NK-92 treated with Interleukin-12 subunit alpha and Interleukin-12 subunit beta, amount 100 ng/mL, for 24 hours (cell line): ENCODE data around the gene NME2.
"Not testable (repeated sequence)": the region's sequence is repeated elsewhere in the genome, so short reads cannot be mapped to it uniquely, and the experiment has no call there.

Source experiments
- DNase-seq: peaks from one replicate; lab custom pipeline; 2025; lab: John Stamatoyannopoulos, UW

NME2 gene

DNA sequence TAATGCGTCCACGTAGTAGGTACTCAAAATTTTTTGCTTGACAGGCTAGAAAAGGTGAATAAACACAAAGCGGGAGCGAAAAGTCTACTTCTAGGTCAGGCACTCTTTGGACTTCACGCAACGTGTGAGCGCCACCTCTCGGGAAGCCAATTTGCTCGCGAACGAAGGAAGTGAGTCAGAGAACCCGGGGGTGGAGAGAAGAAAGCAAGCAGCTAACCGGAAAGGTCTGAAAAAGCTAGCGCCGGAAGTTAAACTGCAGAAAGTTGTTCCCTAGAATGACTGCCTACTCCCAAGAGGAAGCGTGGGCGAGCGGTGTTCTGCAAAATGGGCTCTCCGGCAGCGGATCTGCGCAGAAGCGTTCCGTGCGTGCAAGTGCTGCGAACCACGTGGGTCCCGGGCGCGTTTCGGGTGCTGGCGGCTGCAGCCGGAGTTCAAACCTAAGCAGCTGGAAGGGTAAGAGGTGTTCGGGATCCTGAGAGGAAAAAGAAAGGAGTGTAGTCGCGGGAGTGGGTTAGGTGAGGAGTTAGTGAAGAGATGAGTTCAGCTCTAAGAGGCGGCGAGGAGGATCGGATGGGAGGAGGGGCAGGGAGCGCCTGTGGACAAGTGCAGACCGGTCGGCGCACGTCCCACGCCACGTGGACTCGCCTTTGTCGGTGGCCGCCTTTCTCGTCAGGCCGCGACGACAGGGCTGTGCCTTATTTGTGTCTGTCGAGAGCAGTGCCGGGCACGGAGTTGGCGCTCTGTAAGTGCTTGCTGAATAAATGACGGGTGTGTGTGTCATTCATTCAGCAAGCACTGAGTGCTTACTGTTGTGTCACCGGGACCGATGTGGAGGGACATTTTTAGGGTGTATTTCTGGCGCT, 12.8 kb upstream of the NME2 start, which contains the start of gene NME1:
Gene NME1 (plus strand): TSS at position 350 of the 863 bp plus-strand sequence. CDS start 2,096 bp downstream, outside the sequence.
- peak; percentile 92 for DNase-seq

DNA sequence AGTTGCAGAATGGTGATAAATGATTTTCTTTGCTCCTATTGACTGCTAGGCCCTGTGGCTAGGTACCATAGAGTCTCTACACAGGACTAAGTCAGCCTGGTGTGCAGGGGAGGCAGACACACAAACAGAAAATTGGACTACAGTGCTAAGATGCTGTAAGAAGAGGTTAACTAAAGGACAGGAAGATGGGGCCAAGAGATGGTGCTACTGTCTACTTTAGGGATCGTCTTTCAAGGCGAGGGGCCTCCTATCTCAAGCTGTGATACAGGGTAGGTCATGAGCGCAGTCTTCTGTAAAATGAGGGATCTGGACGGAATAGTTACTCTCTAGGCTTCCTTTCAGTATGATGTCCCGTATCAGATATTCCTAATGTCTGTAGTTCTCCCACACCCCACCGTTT, 12.0 kb upstream of the NME2 start:
- DNase-seq: no peak

GRCh38 chr17:51155416-51155815, 10.8 kb upstream of the NME2 start:
- no peak for DNase-seq

GRCh38 chr17:51159604-51160003, 6.6 kb upstream of the NME2 start:
- DNase-seq: no peak

DNA sequence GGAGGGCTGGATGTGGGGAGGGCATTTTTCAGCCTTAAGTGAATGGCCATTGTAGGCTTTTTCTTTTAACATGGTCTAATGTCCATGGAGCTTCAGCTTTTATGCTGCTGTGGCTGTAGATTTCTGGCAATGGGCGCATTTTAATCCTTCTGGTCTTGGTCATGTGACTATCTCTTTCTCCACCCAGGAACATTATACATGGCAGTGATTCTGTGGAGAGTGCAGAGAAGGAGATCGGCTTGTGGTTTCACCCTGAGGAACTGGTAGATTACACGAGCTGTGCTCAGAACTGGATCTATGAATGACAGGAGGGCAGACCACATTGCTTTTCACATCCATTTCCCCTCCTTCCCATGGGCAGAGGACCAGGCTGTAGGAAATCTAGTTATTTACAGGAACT, 4.7 kb upstream of the NME2 start:
- DNase-seq: no peak

- DNase-seq: no peak
Measured at GRCh38 chr17:51164911-51165679, 1.1 kb upstream of the NME2 start.

- no peak for DNase-seq
Measured at GRCh38 chr17:51165680-51166197, 472 bp upstream of the NME2 start.

DNA sequence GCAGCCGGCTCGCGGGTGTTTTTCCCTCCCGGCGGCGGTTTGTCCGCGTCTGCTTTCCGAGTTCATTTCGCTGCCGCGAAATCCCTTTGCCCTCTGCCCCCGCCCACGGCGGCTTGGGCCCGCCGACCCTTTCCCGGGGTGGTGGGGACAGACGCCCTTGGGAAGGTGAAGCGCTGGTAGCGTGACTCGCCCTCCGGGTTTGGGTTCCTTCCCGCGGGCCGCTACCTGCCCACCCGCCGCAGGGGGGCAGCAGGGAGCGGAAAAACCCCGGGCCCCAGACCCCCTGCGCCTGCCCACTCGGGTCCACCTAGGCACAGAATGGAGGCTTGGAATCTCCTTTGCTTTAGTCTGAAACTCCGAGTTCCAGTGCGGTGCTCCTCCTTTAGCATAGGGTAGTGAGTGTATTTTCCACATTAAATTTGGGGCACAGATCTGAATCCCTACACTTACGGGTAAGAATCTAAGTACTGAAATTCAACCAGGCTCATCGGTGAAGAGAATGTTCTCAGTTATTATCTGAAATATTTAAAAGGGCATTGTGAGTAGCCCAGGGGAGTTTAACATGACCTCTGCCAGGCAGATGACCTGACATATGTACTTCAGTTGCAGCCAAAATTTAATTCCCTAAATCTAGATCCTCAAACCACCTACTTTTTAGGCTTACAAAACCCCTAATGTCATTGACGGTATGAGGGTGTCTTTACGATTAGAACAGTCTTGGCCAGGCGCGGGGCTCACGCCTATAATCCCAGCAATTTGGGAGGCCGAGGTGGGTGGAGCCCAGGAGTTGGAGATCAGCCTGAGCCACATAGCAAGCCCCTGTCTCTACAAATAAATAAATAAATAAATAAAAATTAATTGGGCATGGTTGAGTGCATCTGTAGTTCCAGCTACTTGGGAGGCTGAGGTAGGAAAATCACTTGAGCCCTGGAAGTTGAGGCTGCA, 1.0 kb downstream of the NME2 start:
- peak; percentile 62 for DNase-seq

DNA sequence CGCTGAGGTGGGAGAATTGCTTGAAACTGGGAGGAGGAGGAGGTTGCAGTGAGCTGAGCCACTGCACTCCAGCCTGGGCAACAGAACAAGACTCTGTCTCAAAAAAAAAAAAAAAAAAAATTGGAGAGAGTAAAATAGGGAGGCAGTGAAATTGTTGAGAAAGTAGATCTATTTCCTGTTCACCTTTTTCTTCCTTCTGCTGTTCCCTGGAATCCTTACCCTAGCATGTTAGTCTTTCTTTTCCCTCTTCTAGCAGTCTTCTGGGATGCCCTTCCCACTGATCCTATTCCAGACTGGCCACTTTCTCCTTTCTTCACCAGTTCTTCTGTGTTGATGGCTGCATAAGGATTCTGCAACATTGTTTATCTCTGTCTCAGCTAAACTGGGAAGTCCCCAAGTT, 3.1 kb downstream of the NME2 start:
- DNase-seq: no peak

DNA sequence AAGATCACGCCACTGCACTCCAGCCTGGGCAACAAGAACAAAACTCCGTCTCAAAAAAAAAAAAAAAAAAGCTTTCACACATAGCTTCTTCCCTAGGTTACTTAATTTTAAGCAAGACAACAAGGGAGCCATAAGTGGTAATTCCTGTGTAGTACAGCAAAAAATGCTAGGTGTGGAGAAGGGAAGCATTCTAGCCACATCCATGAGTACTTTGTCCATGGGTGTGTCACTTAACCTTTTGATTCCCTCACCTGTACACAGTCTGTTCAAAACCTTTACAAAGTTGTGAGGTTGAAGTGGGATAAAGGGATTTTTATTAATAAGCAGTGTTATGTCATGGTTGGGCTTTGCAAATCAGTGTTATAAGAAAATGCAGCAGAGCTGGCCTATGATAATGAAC, 4.5 kb downstream of the NME2 start:
- no peak for DNase-seq

GRCh38 chr17:51172030-51172429, 5.8 kb downstream of the NME2 start:
- not testable (repeated sequence) for DNase-seq

DNA sequence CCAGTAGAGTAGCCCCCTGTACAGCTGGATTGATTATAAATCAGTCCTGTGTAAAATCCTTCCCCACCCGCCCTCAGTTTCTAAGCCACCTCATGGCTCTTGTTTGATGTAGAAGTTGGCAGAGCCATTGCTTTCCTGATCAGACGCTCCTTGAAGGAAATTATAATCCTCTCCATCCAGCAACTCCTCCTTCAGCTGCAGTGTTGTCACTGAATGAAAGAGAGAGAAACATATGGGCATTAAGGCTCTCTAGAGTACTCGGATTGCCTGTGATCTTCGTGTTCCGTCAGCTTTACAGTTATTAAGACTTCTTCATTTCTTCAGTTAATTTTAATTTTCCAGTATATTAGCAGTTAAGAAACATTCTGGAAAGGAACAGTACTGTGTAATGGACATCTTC, 14.3 kb downstream of the NME2 start:
- no peak for DNase-seq

DNA sequence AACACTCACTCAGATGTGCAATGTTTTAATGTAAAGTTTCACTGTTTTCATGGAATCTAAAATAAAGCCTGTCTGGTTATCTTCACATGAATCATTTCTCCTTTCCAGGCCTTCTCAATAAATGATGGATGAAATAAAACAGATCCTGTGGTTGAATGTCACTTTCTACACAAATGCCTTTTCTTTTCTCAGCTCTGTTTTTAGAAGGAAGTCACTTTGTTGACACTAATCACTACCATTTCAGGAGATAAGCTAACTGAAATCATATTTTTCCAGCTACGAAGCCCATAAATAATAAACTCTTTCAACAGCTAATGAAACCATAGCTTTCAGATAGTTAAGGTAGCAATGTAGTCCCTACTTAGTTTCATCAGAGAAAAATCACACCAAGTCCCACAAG, 17.9 kb downstream of the NME2 start:
- DNase-seq: no peak

DNA sequence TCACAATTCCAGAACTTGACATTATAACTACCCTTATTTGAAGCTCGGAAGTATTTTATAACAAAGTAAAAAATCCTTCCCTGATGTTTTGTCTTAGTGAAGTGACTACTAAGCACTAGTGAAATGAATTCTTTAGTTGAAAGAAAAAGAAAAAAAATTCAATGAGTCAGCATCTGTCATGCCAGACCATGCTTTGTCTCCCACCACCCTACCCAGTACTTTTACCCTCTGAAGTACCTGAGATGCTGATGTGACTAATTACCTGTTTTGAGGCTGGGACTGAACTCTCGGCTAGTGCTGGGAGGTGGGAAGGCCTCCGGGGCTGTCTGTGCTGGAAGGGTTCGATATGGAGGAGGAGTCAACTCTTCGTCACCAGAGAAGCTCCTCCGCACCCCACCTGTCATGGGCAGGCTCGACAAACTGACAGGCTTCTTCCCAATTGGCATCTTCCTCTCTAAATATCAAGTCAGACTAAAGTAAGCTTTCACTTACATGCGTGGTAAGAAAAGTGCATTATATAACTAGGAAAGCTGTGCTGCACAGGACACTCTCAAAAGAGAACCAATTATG, 19.6 kb downstream of the NME2 start:
- no peak for DNase-seq

DNA sequence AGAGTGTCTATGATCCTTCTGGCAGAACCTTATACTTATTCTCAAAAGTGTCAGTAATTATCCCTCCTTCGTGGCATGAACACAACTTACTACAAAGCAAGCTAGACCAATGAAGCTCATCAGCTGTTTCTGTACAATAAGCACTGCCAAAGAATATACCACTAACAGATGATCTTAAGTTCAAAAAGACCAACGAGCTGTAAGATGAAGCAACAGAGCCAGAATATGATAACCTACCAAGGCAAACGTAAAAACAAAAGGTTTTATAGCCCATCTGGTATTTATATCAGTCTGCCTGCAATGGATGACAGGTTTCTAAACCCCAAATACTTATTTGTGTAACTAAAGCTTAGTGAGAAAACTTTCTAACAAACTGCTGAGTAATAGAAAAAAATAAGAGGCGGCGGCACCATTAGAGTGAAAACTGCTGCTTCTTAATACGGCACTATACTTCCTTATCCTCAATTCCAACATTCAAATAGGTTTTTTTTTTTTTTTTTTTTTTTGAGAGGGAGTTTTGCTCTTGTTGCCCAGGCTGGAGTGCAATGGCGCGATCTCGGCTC, 22.1 kb downstream of the NME2 start:
- DNase-seq: no peak

DNA sequence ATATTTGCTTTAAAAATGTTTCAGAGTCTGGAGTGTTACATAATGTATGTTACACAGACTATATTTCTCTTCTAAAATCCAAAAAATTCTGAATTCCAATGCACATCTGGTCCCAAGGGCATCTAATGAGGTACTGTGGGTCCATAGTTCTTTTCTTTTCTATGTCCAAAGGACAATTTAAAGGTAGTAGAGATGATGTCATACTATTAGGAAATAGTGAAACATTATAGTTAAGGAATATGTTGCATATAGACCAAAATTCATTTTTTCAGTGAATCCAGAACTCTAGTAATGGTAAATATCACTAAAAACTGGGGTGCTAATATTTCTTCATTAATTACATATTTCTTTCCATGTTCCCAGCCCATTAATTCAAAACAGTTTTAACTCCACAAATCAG, 23.0 kb downstream of the NME2 start:
- no peak for DNase-seq

DNA sequence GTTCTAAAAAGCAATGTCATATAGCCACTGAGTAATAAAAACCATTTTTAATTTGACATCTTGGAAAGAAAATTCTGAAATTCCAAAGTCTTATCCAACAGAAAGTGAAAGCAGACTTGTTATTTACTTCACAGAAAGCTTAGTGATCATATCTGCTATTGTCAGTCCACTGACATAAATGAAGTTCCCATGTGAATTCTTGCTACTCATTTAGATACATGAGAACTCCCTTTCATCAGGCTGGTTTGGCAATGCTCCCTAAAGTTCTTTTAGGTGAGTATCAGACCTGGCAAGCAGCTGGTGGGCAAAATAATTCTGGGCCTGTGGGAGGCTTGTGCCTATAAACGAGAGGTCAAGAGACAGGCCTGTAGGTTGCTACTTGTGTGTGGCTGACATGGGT, 23.4 kb downstream of the NME2 start:
- DNase-seq: no peak

DNA sequence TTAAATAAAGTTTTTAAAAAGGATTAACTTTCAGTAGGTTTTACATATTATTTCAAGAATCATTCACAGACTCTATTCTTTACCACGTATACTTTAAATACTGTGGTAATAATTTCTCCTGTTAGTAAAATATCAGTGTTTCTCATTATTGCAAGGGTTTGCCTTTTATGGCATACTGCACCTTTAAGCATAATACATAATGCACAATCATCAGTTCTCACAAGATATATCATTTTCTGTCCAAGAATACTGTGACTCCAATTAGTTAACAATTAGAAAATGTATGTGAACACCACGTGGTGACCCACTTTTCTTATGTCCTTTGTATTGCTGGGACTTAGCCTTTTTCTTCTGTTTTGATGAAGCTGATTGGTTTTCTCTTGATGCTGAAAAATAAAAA, 25.7 kb downstream of the NME2 start:
- DNase-seq: no peak

DNA sequence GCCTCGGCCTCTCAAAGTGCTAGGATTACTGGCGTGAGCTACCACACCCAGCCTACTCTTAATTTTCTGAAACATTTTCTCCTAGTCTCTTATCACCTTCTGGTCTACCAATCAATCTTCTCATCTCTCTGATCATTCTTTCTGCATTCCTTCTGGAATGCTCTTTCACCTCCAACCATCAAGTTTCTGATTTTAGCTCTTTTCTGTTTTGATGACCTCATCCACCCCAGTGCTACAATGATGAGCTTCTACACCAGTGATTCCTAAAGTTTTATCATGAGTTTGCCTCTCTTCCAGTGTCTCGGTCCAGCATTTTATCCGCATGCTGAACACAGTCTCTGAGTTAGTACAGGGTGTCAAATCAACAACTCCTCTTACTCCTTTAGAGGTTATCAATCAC, 31.5 kb downstream of the NME2 start:
- DNase-seq: no peak

- DNase-seq: no peak
Measured at GRCh38 chr17:51200295-51200694, 34.1 kb downstream of the NME2 start.

GRCh38 chr17:51200846-51201245, 34.6 kb downstream of the NME2 start:
- no peak for DNase-seq
